Erythroblast (primary cell): ENCODE results near the gene KRTAP10-10.

Experiments used
- GATA1 ChIP-seq: IDR thresholded peaks from 2 replicates; pipeline ENCODE4 v1.6.1; 2011; ENCODE audit warnings: low read depth, mild to moderate bottlenecking, control low read depth, low read length, moderate library complexity
- POLR2A ChIP-seq: IDR thresholded peaks from 2 replicates; pipeline ENCODE4 v1.6.1; 2011; ENCODE audit warnings: mild to moderate bottlenecking, low read length

GRCh38 chr21:44592446-44593311, 44.5 kb upstream of the KRTAP10-10 start, which contains the start of gene KRTAP10-6:
- no peak for TF ChIP-seq POLR2A
- TF ChIP-seq GATA1 = no peak
